SU-DHL-6 (cell line): ENCODE results near the gene CDC42.

Experiments
- H2AFZ ChIP-seq: fragments of 200-600 bp; sonication (generic); 2 replicates; pipeline ENCODE4 v1.6.1; 2014; ENCODE audit warnings: low read depth, mild to moderate bottlenecking, moderate library complexity, mixed read lengths, antibody characterized with exemption, low read length; ENCODE audit not compliant: severe bottlenecking
- H3F3A ChIP-seq: fragments of 200-600 bp; shearing (Covaris generic); 2 replicates; pipeline ENCODE4 v1.6.0; 2016; ENCODE audit warnings: antibody characterized with exemption, mild to moderate bottlenecking; ENCODE audit not compliant: insufficient read depth
- H3K27ac ChIP-seq: fragments of 200-600 bp; sonication (generic); 2 replicates; pipeline ENCODE4 v1.5.1; 2016; ENCODE audit warnings: low read depth, mild to moderate bottlenecking, low read length, moderate library complexity, mixed read lengths
- H3K27me3 ChIP-seq: fragments of 200-600 bp; sonication (generic), shearing (Covaris generic); 2 replicates; pipeline ENCODE4 v1.6.0; 2014; ENCODE audit warnings: mild to moderate bottlenecking, low read length
- H3K36me3 ChIP-seq: fragments of 200-600 bp; sonication (generic); 2 replicates; pipeline ENCODE4 v1.6.1; 2014; ENCODE audit warnings: mild to moderate bottlenecking, low read length, mixed read lengths
- H3K4me2 ChIP-seq: fragments of 300-600, 200-600 bp; shearing (Covaris generic), sonication (generic); 2 replicates; pipeline ENCODE4 v1.6.0; 2014; ENCODE audit warnings: low read length, low read depth, mild to moderate bottlenecking; ENCODE audit not compliant: poor library complexity, severe bottlenecking
- H3K4me3 ChIP-seq: fragments of 200-600 bp; sonication (generic); 2 replicates; pipeline ENCODE4 v1.5.1; 2014; ENCODE audit warnings: antibody characterized with exemption, low read length, mild to moderate bottlenecking, mixed read lengths; ENCODE audit not compliant: insufficient read depth, poor library complexity, severe bottlenecking
- H3K79me2 ChIP-seq: fragments of 200-600 bp; sonication (generic); 2 replicates; pipeline ENCODE4 v1.6.1; 2014; ENCODE audit warnings: mild to moderate bottlenecking, low read length, moderate library complexity; ENCODE audit not compliant: insufficient read depth
- H3K9ac ChIP-seq: fragments of 200-600 bp; sonication (generic); 2 replicates; pipeline ENCODE4 v1.7.0; 2014; ENCODE audit warnings: mild to moderate bottlenecking, low read length
- H3K9me2 ChIP-seq: fragments of 200-600 bp; sonication (generic); replicated peaks from 2 replicates; pipeline ENCODE4 v1.6.1; 2014; ENCODE audit warnings: low read length; ENCODE audit not compliant: insufficient read depth
- H3K9me3 ChIP-seq: fragments of 200-600 bp; sonication (generic); 2 replicates; pipeline ENCODE4 v1.6.1; 2014; ENCODE audit warnings: low read length, mixed read lengths; ENCODE audit not compliant: insufficient read depth
- H4K20me1 ChIP-seq: fragments of 200-600 bp; sonication (generic); 2 replicates; pipeline ENCODE4 v1.6.1; 2014; ENCODE audit warnings: low read depth, mild to moderate bottlenecking, antibody characterized with exemption, low read length, moderate library complexity, mixed read lengths
- CTCF ChIP-seq: fragments of 200-600 bp; sonication (generic); IDR thresholded peaks from one replicate; pipeline ENCODE4 v1.5.1; 2017; ENCODE audit warnings: antibody characterized with exemption, mild to moderate bottlenecking, low read length, moderate library complexity; ENCODE audit not compliant: insufficient read depth, poor library complexity, severe bottlenecking
- EZH2phosphoT487 ChIP-seq: fragments of 200-600 bp; sonication (generic), shearing (Covaris generic); conservative IDR thresholded peaks from 2 replicates; pipeline ENCODE4 v1.6.1; 2018; ENCODE audit warnings: mild to moderate bottlenecking, antibody characterized with exemption, low read length, moderate library complexity, mixed read lengths

Gene CDC42

GRCh38 chr1:22102746-22103145 lies 50.2 kb downstream of the CDC42 start:
- peaks cover 21% of the 10 kb centered on the region; the same call in 1 of the 2 replicates for H3K79me2 ChIP-seq
- no peaks in the 10 kb centered on the region for H3K27me3 ChIP-seq
- H3K4me3 ChIP-seq: no peak overlapping the region
- no peaks in the 10 kb centered on the region for H3F3A ChIP-seq
- no peak for TF ChIP-seq EZH2phosphoT487
- TF ChIP-seq CTCF: no peak
- no peaks in the 10 kb centered on the region for H3K9me3 ChIP-seq
- H3K27ac ChIP-seq: no peak overlapping the region
- no peak overlapping the region for H3K9ac ChIP-seq
- no peaks in the 10 kb centered on the region for H3K9me2 ChIP-seq
- H2AFZ ChIP-seq: no peak overlapping the region
- H3K36me3 ChIP-seq: 0 out of 2 replicates have a peak, but pooled peaks cover 3% of the 10 kb centered on the region
- H3K4me2 ChIP-seq: no peak overlapping the region
- no peaks in the 10 kb centered on the region; the same call in 1 of the 2 replicates for H4K20me1 ChIP-seq

DNA sequence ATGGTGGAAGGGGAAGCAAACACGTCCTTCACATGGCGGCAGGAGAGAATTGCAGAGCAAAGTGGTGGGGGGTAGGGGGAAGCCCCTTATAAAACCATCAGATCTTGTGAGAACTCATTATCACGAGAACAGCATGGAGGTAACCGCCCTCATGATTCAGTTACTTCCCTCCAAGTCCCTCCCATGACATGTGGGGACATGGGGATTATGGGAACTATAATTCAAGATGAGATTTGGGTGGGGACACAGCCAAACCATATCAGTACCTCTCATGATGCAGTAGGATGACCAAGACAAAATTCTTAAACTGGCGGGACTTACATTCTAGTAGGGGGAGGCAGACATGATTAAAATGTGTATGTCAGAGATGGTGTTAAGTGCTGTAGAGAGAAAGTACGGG lies 51.6 kb downstream of the CDC42 start:
- Histone ChIP-seq H4K20me1 (no peaks in the 10 kb centered on the region; the same call in 1 of the 2 replicates), H3K4me2 (no peak overlapping the region), H3K9me2 (no peaks in the 10 kb centered on the region), H3K27me3 (no peaks in the 10 kb centered on the region), H3K27ac (no peak overlapping the region), H2AFZ (no peak overlapping the region), H3K9ac (no peak overlapping the region), H3K36me3 (no peaks in the 10 kb centered on the region), H3K4me3 (no peak overlapping the region), H3F3A (no peaks in the 10 kb centered on the region), H3K79me2 (peaks cover 21% of the 10 kb centered on the region; the same call in 1 of the 2 replicates), H3K9me3 (no peaks in the 10 kb centered on the region)
- no peak for TF ChIP-seq EZH2phosphoT487
- TF ChIP-seq CTCF: no peak

DNA sequence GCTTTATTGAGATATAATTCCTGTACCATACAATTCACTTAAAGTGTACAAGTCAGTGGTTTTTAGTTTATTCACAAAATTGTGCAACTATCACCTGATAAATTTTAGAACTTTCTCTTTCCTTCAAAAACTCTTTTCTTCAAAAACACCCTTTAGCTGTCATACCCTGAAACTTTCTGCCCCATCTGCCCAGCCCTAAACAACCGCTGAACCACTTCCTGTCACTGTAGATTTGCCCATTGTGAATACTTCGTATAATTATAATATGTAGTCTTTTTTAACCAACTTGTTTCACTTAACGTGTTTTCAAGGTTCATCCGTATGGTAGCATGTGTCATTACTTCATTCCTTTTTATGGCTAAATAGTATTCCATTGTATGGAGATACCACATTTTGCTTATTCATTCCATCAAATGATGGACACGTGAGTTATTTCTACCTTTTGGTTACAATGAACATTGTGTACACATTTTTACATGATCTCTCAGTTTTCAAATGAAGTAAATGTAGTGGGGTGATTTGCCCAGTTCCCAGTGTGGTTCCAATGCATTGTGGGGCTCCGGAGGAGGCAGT lies 52.4 kb downstream of the CDC42 start:
- H3K4me3 ChIP-seq: no peak overlapping the region
- H3F3A ChIP-seq: no peaks in the 10 kb centered on the region
- no peaks in the 10 kb centered on the region for H3K27me3 ChIP-seq
- no peak overlapping the region for H3K27ac ChIP-seq
- H3K36me3 ChIP-seq: no peaks in the 10 kb centered on the region
- H4K20me1 ChIP-seq: no peaks in the 10 kb centered on the region; the same call in 1 of the 2 replicates
- H3K4me2 ChIP-seq: no peak overlapping the region
- no peak overlapping the region for H2AFZ ChIP-seq
- H3K9me2 ChIP-seq: no peaks in the 10 kb centered on the region
- TF ChIP-seq EZH2phosphoT487 (no peak), CTCF (no peak)
- H3K9me3 ChIP-seq: no peaks in the 10 kb centered on the region
- H3K9ac ChIP-seq: no peak overlapping the region
- H3K79me2 ChIP-seq: peaks cover 21% of the 10 kb centered on the region; the same call in 1 of the 2 replicates
